AG09309 (cell line): Measurements from ENCODE around the gene TTI1.

Source experiments
- DNase-seq: peaks from one replicate; pipeline ENCODE4 v3.0.0-alpha.2; 2010; ENCODE audit warnings: low read depth
- H3K4me3 ChIP-seq: 2 replicates; pipeline ENCODE4 v1.5.1; 2011; ENCODE audit warnings: mild to moderate bottlenecking, low read depth, low read length, moderate library complexity; ENCODE audit not compliant: control insufficient read depth
- TF ChIP-seq, protein P1 (sequence below): IDR thresholded peaks from 2 replicates; pipeline ENCODE4 v1.5.1; 2011; ENCODE audit warnings: mild to moderate bottlenecking, low read depth, low read length, inconsistent platforms; ENCODE audit not compliant: insufficient read depth, control insufficient read depth; ENCODE audit errors: missing control alignments

Gene TTI1

DNA sequence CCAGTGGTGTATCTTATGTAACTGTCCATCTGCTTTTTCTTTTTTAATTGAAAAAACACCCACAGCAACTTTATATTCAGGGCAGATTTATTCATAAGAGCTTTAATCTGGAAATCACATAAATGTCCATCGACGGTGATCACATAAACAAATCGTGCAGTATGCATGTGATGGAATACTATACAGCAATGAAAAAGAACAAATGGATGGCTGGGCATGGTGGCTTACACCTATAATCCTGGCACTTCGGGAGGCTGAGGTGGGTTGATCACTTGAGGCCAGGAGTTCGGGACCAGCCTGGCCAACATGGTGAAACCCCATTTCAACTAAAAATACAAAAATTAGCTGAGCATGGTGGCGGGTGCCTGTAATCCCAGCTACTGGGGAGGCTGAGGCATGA lies 91.3 kb downstream of the TTI1 start:
- DNase-seq: no peak
- TF ChIP-seq, protein P1, sequence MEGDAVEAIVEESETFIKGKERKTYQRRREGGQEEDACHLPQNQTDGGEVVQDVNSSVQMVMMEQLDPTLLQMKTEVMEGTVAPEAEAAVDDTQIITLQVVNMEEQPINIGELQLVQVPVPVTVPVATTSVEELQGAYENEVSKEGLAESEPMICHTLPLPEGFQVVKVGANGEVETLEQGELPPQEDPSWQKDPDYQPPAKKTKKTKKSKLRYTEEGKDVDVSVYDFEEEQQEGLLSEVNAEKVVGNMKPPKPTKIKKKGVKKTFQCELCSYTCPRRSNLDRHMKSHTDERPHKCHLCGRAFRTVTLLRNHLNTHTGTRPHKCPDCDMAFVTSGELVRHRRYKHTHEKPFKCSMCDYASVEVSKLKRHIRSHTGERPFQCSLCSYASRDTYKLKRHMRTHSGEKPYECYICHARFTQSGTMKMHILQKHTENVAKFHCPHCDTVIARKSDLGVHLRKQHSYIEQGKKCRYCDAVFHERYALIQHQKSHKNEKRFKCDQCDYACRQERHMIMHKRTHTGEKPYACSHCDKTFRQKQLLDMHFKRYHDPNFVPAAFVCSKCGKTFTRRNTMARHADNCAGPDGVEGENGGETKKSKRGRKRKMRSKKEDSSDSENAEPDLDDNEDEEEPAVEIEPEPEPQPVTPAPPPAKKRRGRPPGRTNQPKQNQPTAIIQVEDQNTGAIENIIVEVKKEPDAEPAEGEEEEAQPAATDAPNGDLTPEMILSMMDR: no peak
- H3K4me3 ChIP-seq: no peak overlapping the region

DNA sequence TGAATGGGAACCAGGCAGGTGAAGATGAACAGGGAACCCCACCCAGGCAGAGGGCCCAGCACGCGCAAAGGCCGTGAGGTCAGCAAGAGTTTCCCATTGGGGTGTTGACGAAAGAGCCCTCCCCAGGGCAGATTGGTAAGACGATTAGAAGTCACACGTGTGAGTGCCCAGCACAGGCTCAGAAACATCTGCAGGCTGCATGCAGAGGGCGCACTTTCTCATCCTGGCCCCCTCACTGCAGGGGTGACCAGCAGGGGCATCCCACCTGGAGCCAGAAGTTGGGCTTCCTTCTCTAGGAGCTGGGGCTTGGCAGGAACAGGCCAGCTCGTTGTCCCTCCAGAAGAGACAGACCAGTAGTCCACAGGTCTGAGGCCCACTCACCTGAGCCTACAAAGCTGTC lies 91.9 kb downstream of the TTI1 start:
- no peak for DNase-seq
- TF ChIP-seq, protein P1: peak; percentile 3
- H3K4me3 ChIP-seq: no peak overlapping the region

DNA sequence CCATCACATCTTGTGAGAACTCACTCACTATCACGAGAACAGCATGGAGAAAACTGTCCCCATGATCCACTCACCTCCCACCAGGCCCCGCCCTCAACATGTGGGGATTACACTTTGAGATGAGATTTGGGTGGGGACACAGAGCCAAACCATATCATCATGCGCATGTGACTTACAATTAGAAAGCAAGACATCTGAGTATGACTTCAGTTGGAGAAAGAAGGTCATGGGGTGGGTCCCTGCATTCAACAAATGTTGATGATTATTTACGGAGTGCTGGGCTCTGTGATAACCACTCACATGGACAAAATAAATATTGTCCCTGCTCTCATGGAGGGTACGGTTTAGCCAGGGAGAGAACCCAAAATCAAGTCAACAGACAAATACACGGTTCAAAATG lies 92.4 kb downstream of the TTI1 start:
- no peak for DNase-seq
- TF ChIP-seq, protein P1: no peak
- no peak overlapping the region for H3K4me3 ChIP-seq

DNA sequence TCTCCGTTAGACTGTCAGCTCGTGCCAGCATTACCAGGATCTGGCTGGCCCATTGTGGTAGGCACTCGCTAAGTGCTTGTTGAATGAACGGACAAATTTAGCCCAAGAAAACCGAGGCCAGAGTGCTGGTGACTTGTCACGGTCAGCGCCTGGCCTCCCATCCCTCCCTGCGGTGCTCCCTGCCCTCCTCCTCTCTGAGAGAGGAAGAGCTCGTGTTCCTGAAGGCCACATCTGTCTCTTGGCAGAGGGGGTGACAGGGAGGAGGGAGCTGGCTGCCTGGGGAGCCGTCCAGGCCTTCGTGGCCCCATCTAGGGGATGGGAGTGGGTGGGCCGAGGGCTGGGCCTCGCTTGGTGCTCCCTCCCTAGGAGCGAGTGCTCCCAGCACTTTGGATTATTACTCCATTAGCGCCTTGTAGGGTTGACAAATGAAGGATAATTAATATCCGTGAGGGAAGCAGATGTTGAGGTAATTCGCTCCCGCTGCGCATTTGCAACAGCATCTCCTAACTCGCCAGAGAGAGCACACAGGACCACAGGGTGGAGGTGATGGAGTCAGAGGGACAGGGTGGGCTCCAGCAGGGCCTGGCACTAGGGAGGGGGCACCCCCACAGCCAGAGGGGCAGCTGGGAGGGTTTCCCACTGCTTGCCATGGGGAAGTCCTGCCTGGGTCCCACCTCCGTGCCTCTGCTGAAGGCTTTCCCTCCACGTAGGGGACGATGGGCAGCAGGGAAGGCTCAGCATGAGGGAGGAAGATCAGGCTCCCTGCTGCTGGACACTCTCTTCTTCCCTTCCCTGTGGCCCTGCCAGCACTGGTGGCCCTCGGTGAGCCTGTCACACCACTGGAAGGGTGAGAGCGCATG lies 93.3 kb downstream of the TTI1 start:
- DNase-seq: no peak
- TF ChIP-seq, protein P1: no peak
- H3K4me3 ChIP-seq: no peak overlapping the region

DNA sequence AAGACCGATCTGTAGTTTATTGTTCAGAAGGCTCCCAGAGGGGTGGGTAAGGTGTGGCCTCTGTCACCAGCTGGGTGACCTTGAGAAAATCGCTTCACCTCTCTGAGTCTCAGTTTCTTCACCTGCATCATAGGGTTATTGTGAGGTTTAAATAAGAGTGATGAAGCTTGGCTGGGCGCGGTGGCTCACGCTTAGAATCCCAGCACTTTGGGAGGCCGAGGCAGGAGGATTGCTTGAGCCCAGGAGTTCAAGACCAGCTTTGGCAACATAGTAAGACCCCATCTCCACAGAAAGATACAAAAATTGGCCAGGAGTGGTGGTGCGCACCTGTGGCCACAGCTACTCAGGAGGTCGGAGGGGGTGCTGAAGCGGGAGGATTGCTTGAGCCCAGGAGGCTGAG lies 94.3 kb downstream of the TTI1 start:
- TF ChIP-seq, protein P1: no peak
- H3K4me3 ChIP-seq: no peak overlapping the region
- no peak for DNase-seq

DNA sequence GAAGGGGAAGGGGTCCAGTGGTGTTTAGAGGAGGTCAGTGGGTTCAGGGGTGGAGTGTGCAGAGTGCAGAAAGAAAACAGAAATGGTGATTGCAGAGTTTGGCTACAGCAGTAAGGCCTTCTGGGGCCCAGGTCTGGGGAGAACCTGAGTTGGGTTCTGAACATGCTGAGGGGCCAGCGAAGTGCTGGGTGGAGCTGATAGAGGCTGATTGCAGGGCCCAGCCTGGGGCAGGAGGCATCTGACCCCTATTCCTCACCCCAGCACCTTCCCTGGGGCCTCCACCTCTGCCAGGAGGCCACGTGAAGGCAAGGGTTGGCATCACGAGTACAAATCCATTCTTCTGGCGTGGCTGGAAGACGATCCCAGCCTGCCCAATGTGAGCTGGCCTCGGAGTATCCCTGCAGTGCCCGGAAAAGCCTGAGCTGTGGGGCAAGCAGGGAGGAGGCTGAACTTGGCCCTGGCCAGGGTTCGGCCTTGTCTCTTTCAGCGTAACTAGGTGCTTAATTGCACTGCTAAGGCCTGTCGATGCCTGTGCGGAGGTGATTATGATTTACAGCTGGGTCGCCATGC lies 95.0 kb downstream of the TTI1 start:
- H3K4me3 ChIP-seq: no peak overlapping the region
- no peak for DNase-seq
- TF ChIP-seq, protein P1: no peak

DNA sequence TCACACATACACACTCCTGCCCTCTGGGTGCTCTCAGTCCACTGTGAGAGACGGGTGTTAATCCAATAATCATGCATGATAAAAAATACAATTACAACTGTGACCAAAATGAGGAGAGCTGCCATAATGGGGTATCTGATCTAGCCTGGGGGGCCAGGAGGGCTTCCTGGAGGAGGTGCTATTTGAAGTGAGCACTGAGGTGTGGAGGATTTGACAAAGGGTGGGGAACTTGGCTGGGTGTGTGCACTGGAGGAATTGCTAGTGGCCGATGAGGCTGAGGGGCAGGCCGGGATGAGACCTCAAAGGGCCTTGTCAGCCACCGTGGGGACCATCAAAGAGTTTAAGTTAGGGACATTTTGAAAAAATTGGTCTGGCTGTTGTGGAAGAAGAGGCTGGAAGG lies 95.6 kb downstream of the TTI1 start:
- no peak overlapping the region for H3K4me3 ChIP-seq
- DNase-seq: no peak
- TF ChIP-seq, protein P1: no peak
